GM12892 (cell line): ENCODE data around the gene RPL28.

Source experiments
- POLR2A ChIP-seq: IDR thresholded peaks from 2 replicates; pipeline ENCODE4 v1.6.1; 2011; ENCODE audit warnings: low read depth, low read length, control low read depth
- POLR2AphosphoS5 ChIP-seq: IDR thresholded peaks from 2 replicates; pipeline ENCODE4 v1.6.1; 2011; ENCODE audit warnings: low read depth, low read length, control low read depth
- TAF1 ChIP-seq: IDR thresholded peaks from 2 replicates; pipeline ENCODE4 v1.6.1; 2011; ENCODE audit warnings: low read depth, mild to moderate bottlenecking, control low read depth, low read length, borderline replicate concordance

GRCh38 chr19:55447421-55448174 is 61.9 kb downstream of the RPL28 start:
- TF ChIP-seq TAF1 (no peak), POLR2AphosphoS5 (no peak), POLR2A (no peak)
